Pancreas (tissue), 10 donors: Measurements from ENCODE around the gene NECAB2. TPM values are rescaled to one million over a fixed set of nuclear protein-coding genes. Genes with fewer than 3 reads are reported as not detected.

Experiments used
- ATAC-seq, 4 donors: fragments of 200-7000 bp; cut with Tn5 transposase; one replicate each; pipeline versions ENCODE4 v1.8.0 to v1.9.1; 2020; ENCODE audit warnings: mild to moderate bottlenecking in 4 of 4, moderate library complexity in 4 of 4
- DNase-seq, 6 donors: peaks; one replicate each; pipeline ENCODE4 v3.0.0-alpha.2; 2020
- FAIRE-seq: peaks from 2 replicates; lab custom pipeline; 2012; peaks lifted over from hg19 to GRCh38; lab: Jason Lieb, UNC
- H3K27ac ChIP-seq, 4 donors: fragments of 200-600 bp; sonication (generic); 1 replicate in 3 of 4; 2 replicates in 1 of 4; pipeline versions ENCODE4 v1.5.0 to v1.8.0; 2020
- H3K27me3 ChIP-seq, 4 donors: fragments of 200-600 bp; one replicate each; pipeline ENCODE4 v1.8.0; 2021
- H3K36me3 ChIP-seq, 3 donors: fragments of 200-600 bp; sonication (generic) in 1 of 3; one replicate each; pipeline versions ENCODE4 v1.5.0 to v1.8.0; 2020 to 2021
- H3K4me1 ChIP-seq, 3 donors: fragments of 200-600 bp; one replicate each; pipeline ENCODE4 v1.8.0; 2021
- H3K4me3 ChIP-seq, 4 donors: fragments of 200-600 bp; sonication (generic) in 2 of 4; one replicate each; pipeline versions ENCODE4 v1.5.0 to v1.8.0; 2020 to 2021
- H3K9me3 ChIP-seq, 4 donors: fragments of 200-600 bp; one replicate each; pipeline ENCODE4 v1.8.0; 2021
- CTCF ChIP-seq, 4 donors: fragments of 200-600 bp; sonication (generic) in 3 of 4; IDR thresholded peaks; one replicate each; pipeline versions ENCODE4 v1.5.0 to v1.8.0; 2021; ENCODE audit warnings: antibody characterized with exemption in 4 of 4
- WGBS, 2 donors: extraction: QIAGEN DNeasy Blood & Tissue Kit; methylation state at CpG; one replicate each; pipeline ENCODE4 v1.1.7; 2013; 5-methylcytosine and 5-hydroxymethylcytosine counted together
- intact Hi-C, 3 donors: fragments of 100-400 bp; cut with DNase I; formaldehyde crosslinking; loops; one replicate each; pipeline versions ENCODE4 v1.11.1 to v1.14.2; 2022
- polyA plus RNA-seq, 2 donors: library from polyadenylated mRNA; stranded (reverse); fragments of 200-250 nt; gene quantifications; one replicate each; pipeline ENCODE4 v1.2.3, GENCODE V29; 2013
- total RNA-seq, 6 donors: library from RNA; stranded (reverse); fragmentation: NEBNext Ultra II Directional in 4 of 6; extraction: Animal tissue kit (Norgen Biotek cat#: 25700) in 4 of 6; gene quantifications; one replicate each; pipeline versions ENCODE4 v1.2.1 to v1.2.4, GENCODE V29; 2021 to 2023
- donor health status: healthy with polysubstance abuse.
- donor health status: DM: no; HTN: no; CAD: no; lungs with moderate emphysema.
- donor health status: DM: no; HTN: no; CAD: no.
- donor health status: control.
- donor health status: control.
- donor health status: Bipolar disorder and iron deficiency.
- donor health status: DM: yes; HTN: yes; CAD: no.
- donor health status: DM: no; HTN: no; CAD: no.
- donor health status: DM: no; HTN: no; CAD: no.
- donor health status: DM: yes; HTN: yes; CAD: no.

The NECAB2 gene
- total and polyA plus RNA-seq, 8 donors: 0.37 to 23.8 (median 1.2) TPM

- H3K9me3 ChIP-seq: no peaks in the 10 kb centered on the region
- H3K36me3 ChIP-seq: no peaks in the 10 kb centered on the region
- no peak overlapping the region for H3K4me3 ChIP-seq
- no peak for TF ChIP-seq CTCF (IDR thresholded peaks at IDR 0.05)
- ATAC-seq (no peak), DNase-seq (peak in 2 of 6 donors; percentile 29 to 40), FAIRE-seq (no peak)
- H3K4me1 ChIP-seq: peaks cover 9 to 12% (median 11%) of the 10 kb centered on the region in 3 donors
- no peak overlapping the region for H3K27ac ChIP-seq
- intact Hi-C loops: loop anchor here in 1 of 3 donors (10.0 kb wide), 1 partner anchor 81 kb away; the partner anchor contains the start of gene NECAB2
- 95 to 96% methylated on average over 19 of the region's 19 CpGs for WGBS, 2 donors
- H3K27me3 ChIP-seq: no peaks in the 10 kb centered on the region
These were observed 77.9 kb downstream of the NECAB2 start for GRCh38 chr16:84045818-84046470.

- WGBS, 2 donors: 90 to 92% methylated on average over 6 of the region's 6 CpGs
- no peak for FAIRE-seq
- intact Hi-C loops: loop anchor here in 1 of 3 donors (10.0 kb wide), 1 partner anchor 82 kb away; the partner anchor contains the start of gene NECAB2
These were observed 79.2 kb downstream of the NECAB2 start for GRCh38 chr16:84047206-84047605.

GRCh38 chr16:84047626-84048025 is 79.6 kb downstream of the NECAB2 start:
- ATAC-seq (no peak), FAIRE-seq (no peak), DNase-seq (peak in 2 of 6 donors; percentile 44 to 58)
- Histone ChIP-seq H3K9me3 (no peaks in the 10 kb centered on the region), H3K27ac (no peak overlapping the region), H3K36me3 (peaks cover 0 to 2% (median 0%) of the 10 kb centered on the region in 3 donors), H3K4me3 (no peak overlapping the region), H3K4me1 (peaks cover 9 to 12% (median 11%) of the 10 kb centered on the region in 3 donors), H3K27me3 (no peaks in the 10 kb centered on the region)
- 86 to 98% methylated on average over 6 of the region's 6 CpGs for WGBS, 2 donors
- intact Hi-C loops: loop anchor here in 1 of 3 donors (10.0 kb wide), 1 partner anchor 83 kb away; the partner anchor contains the start of gene NECAB2
- TF ChIP-seq CTCF (IDR thresholded peaks at IDR 0.05): no peak

More at GRCh38 chr16:84047206-84047605, 79.2 kb downstream of the NECAB2 start:
- Histone ChIP-seq H3K4me1 (peaks cover 9 to 12% (median 11%) of the 10 kb centered on the region in 3 donors), H3K9me3 (no peaks in the 10 kb centered on the region), H3K36me3 (no peaks in the 10 kb centered on the region), H3K4me3 (no peak overlapping the region), H3K27me3 (no peaks in the 10 kb centered on the region), H3K27ac (no peak overlapping the region)
- no peak for TF ChIP-seq CTCF (IDR thresholded peaks at IDR 0.05)
- ATAC-seq (no peak), DNase-seq (peak in 2 of 6 donors; percentile 22 to 30)

- no peaks in the 10 kb centered on the region for H3K9me3 ChIP-seq
- WGBS, 2 donors: 44 to 48% methylated on average over 7 of the region's 7 CpGs
- peak in 3 of 4 donors; percentile 9 to 21 (median 12) for TF ChIP-seq CTCF (IDR thresholded peaks at IDR 0.05)
- FAIRE-seq (no peak), DNase-seq (peak; percentile 81 to 90 (median 85)), ATAC-seq (peak; percentile 93 to 98 (median 96))
- H3K27me3 ChIP-seq: no peaks in the 10 kb centered on the region
- intact Hi-C loops: loop anchor here in 1 of 3 donors (10.0 kb wide), 1 partner anchor 83 kb away; the partner anchor contains the start of gene NECAB2
- peaks cover 9 to 12% (median 11%) of the 10 kb centered on the region in 3 donors for H3K4me1 ChIP-seq
- peaks cover 0 to 9% (median 0%) of the 10 kb centered on the region in 3 donors for H3K36me3 ChIP-seq
- H3K4me3 ChIP-seq: no peak overlapping the region
- peak overlapping the region in 3 of 4 donors; percentile 48 to 77 (median 62) for H3K27ac ChIP-seq
These were observed 80.2 kb downstream of the NECAB2 start for GRCh38 chr16:84048270-84048669.
